ENCODE measurements around the gene ABHD16A. TPM values are rescaled to one million over a fixed set of nuclear protein-coding genes. Genes with fewer than 3 reads are reported as not detected.

ABHD16A gene
- total RNA-seq, 4 donors from 2014 or later = 41.8 to 62.8 (median 57.4) TPM

DNA sequence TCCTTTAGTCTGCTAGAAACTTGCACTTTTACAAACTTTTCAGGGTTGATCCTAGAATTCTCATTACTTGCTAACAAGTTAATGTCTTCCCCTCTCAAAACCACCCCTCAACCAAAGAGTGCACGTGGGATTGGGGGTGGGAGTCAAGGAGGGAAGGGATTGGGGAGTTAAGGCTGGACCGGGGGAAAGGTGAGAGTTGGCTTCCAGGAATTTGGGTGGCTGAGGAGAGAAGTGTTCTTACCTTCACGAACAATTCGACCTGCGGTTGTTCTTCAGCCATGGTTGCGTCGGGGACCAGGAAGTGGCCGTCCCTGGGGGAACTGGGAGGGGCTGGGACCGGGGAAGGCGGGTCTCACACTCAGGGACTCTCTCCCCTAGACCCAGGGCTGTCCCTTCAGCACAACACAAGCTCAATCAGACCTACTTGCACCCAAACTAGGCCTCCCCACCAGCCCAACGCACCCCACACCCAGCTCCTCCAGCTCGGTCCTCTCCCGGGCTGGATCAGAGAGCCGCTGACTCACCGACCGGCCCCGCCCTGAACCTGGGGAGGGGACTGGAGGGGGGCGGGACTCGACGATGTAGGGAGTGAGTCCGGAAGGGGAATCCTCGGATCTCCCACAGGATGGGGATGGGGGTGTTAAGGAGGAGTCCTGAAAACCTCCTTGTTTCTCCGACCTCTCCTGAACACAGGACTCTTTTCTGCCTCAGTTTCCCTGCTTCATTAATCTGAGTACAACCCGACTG is 33.1 kb upstream of the ABHD16A start, which contains the start of gene CLIC1:
Gene CLIC1 (minus strand): TSS at position 510 of the 747 bp plus-strand sequence. CDS start 230 bp downstream, at position 280.
- DNase-seq (ENCODE audit: low spot score) (peak; percentile 83), ATAC-seq (ENCODE audit: low FRiP score) (peak; percentile 74)
- TF ChIP-seq, protein P1, sequence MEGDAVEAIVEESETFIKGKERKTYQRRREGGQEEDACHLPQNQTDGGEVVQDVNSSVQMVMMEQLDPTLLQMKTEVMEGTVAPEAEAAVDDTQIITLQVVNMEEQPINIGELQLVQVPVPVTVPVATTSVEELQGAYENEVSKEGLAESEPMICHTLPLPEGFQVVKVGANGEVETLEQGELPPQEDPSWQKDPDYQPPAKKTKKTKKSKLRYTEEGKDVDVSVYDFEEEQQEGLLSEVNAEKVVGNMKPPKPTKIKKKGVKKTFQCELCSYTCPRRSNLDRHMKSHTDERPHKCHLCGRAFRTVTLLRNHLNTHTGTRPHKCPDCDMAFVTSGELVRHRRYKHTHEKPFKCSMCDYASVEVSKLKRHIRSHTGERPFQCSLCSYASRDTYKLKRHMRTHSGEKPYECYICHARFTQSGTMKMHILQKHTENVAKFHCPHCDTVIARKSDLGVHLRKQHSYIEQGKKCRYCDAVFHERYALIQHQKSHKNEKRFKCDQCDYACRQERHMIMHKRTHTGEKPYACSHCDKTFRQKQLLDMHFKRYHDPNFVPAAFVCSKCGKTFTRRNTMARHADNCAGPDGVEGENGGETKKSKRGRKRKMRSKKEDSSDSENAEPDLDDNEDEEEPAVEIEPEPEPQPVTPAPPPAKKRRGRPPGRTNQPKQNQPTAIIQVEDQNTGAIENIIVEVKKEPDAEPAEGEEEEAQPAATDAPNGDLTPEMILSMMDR (IDR thresholded peaks at IDR 0.05) = no peak

DNA sequence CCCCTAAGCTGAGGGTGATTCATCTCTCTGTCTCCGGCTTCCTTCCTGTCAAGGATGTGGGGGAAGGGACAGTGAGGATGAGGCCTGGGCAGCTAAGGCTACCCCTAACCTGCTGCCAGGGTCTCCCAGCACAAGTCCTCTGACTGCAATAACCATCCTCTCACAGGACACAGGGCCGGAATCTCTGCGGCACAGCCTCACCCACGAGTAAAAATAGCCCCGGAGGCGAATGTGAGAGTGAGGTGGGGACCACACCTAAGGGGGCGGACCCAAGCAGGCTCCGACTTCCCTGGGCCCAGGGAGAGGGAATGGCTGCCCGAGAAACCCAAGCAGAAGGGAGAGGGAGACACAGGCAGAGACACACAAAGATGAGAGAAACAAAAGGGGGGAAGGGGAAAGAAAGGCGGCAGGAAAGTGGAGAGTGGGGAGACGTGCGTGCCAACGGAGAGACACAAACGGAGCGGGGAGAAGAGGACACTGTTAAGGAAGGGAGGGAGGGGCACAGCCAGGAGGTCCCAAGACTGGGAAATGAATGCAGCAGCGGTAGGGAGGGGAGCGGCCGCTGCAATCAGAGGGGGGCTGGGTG is 31.8 kb upstream of the ABHD16A start:
- TF ChIP-seq, protein P1 (IDR thresholded peaks at IDR 0.05) = no peak
- ATAC-seq (ENCODE audit: low FRiP score) (peak; percentile 39), DNase-seq (ENCODE audit: low spot score) (no peak)

DNA sequence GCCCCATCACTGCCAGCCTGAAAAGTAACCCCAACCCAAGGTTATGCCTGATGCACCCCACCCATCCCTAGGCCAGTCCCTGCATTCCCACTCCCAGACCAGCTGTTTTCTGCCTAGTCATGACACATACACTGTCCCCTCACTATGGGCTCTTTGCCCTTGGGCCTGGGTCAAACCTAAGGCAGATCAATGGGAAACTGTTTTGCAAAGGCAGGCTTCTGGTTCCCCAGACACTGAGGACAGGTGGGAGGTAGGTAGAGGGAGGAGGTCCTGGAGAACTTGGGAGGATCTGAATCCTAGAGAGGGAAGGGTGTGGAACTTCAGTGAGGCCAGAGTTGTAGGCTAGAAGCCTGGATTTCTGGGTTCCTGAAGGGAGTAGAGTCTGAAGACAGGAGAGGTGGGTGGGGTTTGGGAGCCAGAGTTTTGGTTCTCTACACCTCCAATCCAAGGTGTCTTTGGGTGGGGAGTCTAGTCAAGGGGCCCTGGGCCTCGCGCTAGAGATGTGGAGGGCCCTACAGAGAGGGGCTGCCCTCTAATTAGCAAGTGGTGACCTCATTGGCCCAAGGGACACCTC is 31.2 kb upstream of the ABHD16A start:
- ATAC-seq (ENCODE audit: low FRiP score) (no peak), DNase-seq (ENCODE audit: low spot score) (no peak)
- TF ChIP-seq, protein P1 (IDR thresholded peaks at IDR 0.05) = no peak

DNA sequence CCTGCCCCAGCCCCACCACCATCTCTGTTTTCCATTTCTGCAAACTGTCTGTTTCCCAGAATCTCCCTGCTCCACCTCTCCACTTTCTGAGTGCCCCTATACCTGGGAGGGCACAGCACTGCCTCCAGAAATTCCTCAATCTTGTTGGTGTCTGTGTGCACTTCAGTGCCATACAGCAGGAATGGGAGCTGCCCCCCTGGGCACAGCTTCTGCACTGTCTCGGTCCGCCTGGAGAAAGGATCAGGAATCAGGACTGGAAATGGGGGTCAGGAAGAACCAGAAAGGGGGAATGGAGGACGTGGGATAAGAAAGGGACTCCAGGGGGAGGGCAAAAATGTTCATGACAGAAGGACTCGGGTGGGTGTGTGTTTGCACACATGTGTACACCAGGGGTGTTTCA is 30.6 kb upstream of the ABHD16A start:
- TF ChIP-seq, protein P1 (IDR thresholded peaks at IDR 0.05) = no peak
- DNase-seq (ENCODE audit: low spot score) (no peak), ATAC-seq (ENCODE audit: low FRiP score) (no peak)

DNA sequence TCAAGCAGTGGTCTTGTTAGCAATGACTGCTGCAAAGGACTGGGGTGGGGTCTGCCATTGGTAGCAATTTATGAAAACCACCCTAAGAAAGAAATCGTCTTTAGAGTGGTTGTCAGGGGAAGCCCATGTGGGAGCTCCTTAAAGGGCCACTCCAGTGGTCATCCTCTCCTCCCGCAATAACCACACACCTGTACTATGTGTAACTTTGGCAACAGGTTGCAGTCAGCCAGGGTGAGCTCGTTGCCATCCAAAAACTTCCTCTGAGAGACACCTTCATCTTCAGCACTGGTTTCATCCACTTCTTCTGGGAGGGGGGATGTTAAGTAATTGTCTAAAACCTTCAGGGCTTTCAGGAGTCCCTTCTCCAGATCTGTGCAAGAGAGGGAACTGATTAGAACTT is 28.9 kb upstream of the ABHD16A start:
- no peak for DNase-seq (ENCODE audit: low spot score)
- ATAC-seq (ENCODE audit: low FRiP score) = no peak
- TF ChIP-seq, protein P1 (IDR thresholded peaks at IDR 0.05) = no peak

DNA sequence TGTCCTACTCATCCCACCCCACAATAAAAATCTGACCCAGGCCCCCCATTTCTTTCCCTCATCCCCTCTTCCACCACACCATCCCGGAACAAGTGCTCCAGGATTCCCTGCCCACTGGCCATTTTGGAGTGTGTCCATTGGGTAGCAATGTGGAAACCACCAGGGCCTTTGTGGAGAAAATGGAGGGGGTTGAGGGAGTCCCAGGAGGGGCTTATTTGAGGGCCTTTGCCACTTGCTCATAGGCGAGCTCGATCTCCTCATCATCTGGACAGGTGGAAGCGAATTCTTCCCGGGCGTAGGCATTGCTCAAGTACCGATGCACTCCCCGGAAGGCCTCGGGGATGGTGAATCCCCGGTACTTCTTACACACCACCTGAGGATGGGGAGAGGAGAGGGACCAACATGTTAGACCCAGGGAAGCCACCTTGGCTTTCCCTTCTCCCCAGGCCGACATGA is 27.5 kb upstream of the ABHD16A start:
- DNase-seq (ENCODE audit: low spot score) = no peak
- TF ChIP-seq, protein P1 (IDR thresholded peaks at IDR 0.05) = no peak
- no peak for ATAC-seq (ENCODE audit: low FRiP score)
